HepG2 (cell line): ENCODE data around the gene ANAPC16. TPM values are rescaled to one million over a fixed set of nuclear protein-coding genes. Genes with fewer than 3 reads are reported as not detected.

Experiments
- BCL6 ChIP-seq: IDR thresholded peaks from 2 replicates; pipeline ENCODE4 v1.6.1; 2016; ENCODE audit warnings: missing genetic modification reagents, missing compliant biosample characterization
- BHLHE40 ChIP-seq: IDR thresholded peaks from 2 replicates; pipeline ENCODE4 v1.6.1; 2011; ENCODE audit warnings: low read length, improper control_type of control experiment
- CHCHD3 ChIP-seq: sonication (generic); formaldehyde crosslinking; IDR thresholded peaks from 2 replicates; pipeline ENCODE4 v1.8.0; 2022; ENCODE audit warnings: mild to moderate bottlenecking, missing genetic modification reagents, moderate library complexity
- EZH2 ChIP-seq: conservative IDR thresholded peaks from 2 replicates; pipeline ENCODE4 v1.6.1; 2012; ENCODE audit warnings: mild to moderate bottlenecking, low read depth, low read length, moderate library complexity
- GATAD1 ChIP-seq: IDR thresholded peaks from 2 replicates; pipeline ENCODE4 v1.6.1; 2016; ENCODE audit warnings: missing genetic modification reagents, missing compliant biosample characterization
- JUN ChIP-seq: sonication (generic); formaldehyde crosslinking; IDR thresholded peaks from 2 replicates; pipeline ENCODE4 v1.4.0; 2020; ENCODE audit warnings: mild to moderate bottlenecking, missing genetic modification reagents
- MIER3 ChIP-seq: IDR thresholded peaks from 2 replicates; pipeline ENCODE4 v1.6.1; 2016; ENCODE audit warnings: missing compliant biosample characterization, borderline replicate concordance
- SIX4 ChIP-seq: sonication (generic); formaldehyde crosslinking; IDR thresholded peaks from 2 replicates; pipeline ENCODE4 v1.4.0; 2020; ENCODE audit warnings: missing genetic modification reagents
- SOX6 ChIP-seq, 2 experiments: fragments of 450-650 bp in 1 of 2; sonication (generic) in 1 of 2; formaldehyde crosslinking in 1 of 2; IDR thresholded peaks; 2 replicates each; pipeline versions ENCODE4 v1.4.0 to v1.6.1; 2017 to 2020; ENCODE audit warnings: antibody characterized with exemption in 1 of 2, mild to moderate bottlenecking in 1 of 2, missing genetic modification reagents in 1 of 2
- ZBTB1 ChIP-seq: sonication (generic); formaldehyde crosslinking; IDR thresholded peaks from 2 replicates; pipeline ENCODE4 v1.4.0; 2020; ENCODE audit warnings: missing genetic modification reagents, borderline replicate concordance
- ZFP36L2 ChIP-seq: sonication (generic); formaldehyde crosslinking; IDR thresholded peaks from 2 replicates; pipeline ENCODE4 v1.4.0; 2020; ENCODE audit warnings: missing genetic modification reagents
- ZFYVE20 ChIP-seq: sonication (generic); formaldehyde crosslinking; IDR thresholded peaks from 2 replicates; pipeline ENCODE4 v1.8.0; 2023; ENCODE audit warnings: low read depth, mild to moderate bottlenecking, moderate library complexity, missing genetic modification reagents, borderline replicate concordance
- ZNF607 ChIP-seq: sonication (generic); formaldehyde crosslinking; IDR thresholded peaks from 2 replicates; pipeline ENCODE4 v1.5.1; 2020; ENCODE audit warnings: missing genetic modification reagents, mild to moderate bottlenecking, borderline replicate concordance
- ZZZ3 ChIP-seq: sonication (generic); formaldehyde crosslinking; IDR thresholded peaks from 2 replicates; pipeline ENCODE4 v1.4.0; 2020; ENCODE audit warnings: missing genetic modification reagents, mild to moderate bottlenecking, borderline replicate concordance
- polyA plus RNA-seq, 8 experiments: library from polyadenylated mRNA; depleted of rRNA in 3 of 8; stranded (reverse) in 7 of 8; unstranded in 1 of 8; fragments of >200 nt; fragmentation: Illumina TruSeq in 4 of 8; extraction: Trizol in 4 of 8; gene quantifications; 2 replicates each; pipeline versions ENCODE4 v1.2.1 to v1.2.3, GENCODE V29; 2011 to 2016; ENCODE audit warnings: low read depth in 4 of 8, missing spikeins in 1 of 8, mixed read lengths in 1 of 8; ENCODE audit not compliant: insufficient read depth in 1 of 8
- total RNA-seq, 5 experiments: library from RNA; depleted of rRNA; stranded (reverse); fragments of >200 nt; fragmentation: Illumina TruSeq; extraction: Trizol; gene quantifications; 2 replicates each; pipeline ENCODE4 v1.2.3, GENCODE V29; 2016; ENCODE audit warnings: low read depth in 1 of 5
- TF ChIP-seq, protein P1 (sequence below), 2 experiments: fragments of 450-650 bp in 1 of 2; sonication (generic) in 1 of 2; formaldehyde crosslinking; IDR thresholded peaks; 2 replicates each; pipeline versions ENCODE4 v1.5.0 to v1.8.0; 2020 to 2022; ENCODE audit warnings: mild to moderate bottlenecking in 1 of 2, missing genetic modification reagents in 1 of 2
- TF ChIP-seq, protein P2 (sequence below): sonication (generic); formaldehyde crosslinking; IDR thresholded peaks from 2 replicates; pipeline ENCODE4 v1.5.1; 2020; ENCODE audit warnings: missing genetic modification reagents, mild to moderate bottlenecking, borderline replicate concordance
- TF ChIP-seq, protein P3 (sequence below): sonication (generic); formaldehyde crosslinking; IDR thresholded peaks from 2 replicates; pipeline ENCODE4 v1.4.0; 2020; ENCODE audit warnings: missing genetic modification reagents; ENCODE audit errors: not compliant biosample characterization
- TF ChIP-seq, protein P4 (sequence below): sonication (generic); formaldehyde crosslinking; IDR thresholded peaks from 2 replicates; pipeline ENCODE4 v1.8.0; 2022; ENCODE audit warnings: mild to moderate bottlenecking, missing genetic modification reagents; ENCODE audit not compliant: insufficient replicate concordance
- TF ChIP-seq, protein P5 (sequence below): IDR thresholded peaks from 2 replicates; pipeline ENCODE4 v1.6.1; 2016; ENCODE audit warnings: low read depth, missing genetic modification reagents, missing compliant biosample characterization

The ANAPC16 gene
- total and polyA plus RNA-seq, 2 of the 13 experiments (the other 11 are each of a cell fraction or from before 2014, with no cell fraction given), result 74.8 to 89.4 TPM

DNA sequence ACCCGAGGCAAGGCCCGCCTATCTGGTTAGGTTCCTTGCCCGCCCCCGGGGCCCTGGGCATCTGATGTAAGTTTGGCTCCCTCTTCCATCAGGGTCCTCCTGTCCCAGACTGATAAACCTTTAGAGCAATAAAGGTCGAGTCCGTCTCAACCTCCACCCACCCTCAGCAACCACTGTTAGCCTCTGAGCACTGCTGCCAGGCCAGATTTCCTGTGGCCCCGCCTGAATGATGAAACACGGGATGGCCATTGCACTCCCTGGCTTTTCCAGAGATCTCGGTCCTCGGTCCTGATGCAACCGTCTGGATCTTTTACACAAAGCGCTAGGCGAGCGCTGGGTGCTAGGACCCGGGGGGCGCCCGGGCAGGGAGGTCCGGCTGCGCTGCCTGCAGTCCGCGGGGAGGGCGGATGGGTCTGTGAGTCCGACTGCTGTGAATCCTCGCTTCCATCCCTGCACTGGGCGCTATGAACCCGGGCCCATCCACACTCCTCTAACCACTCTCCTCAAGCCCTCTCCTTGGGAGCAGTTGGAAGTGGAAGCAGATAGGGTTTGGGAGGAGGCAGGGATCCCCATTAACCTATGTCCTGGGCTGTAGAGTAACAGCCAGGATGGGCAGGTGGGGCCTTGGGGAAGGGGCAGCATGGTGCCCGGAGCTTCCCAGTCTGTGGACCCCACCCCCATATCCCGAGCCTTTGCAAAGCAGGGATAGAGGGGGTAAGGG, 57.0 kb downstream of the ANAPC16 start (continued):
- TF ChIP-seq BCL6 (CRISPR knock-in tag), result peak; percentile 75
- no peak for TF ChIP-seq EZH2
- TF ChIP-seq ZFP36L2 (CRISPR knock-in tag), result no peak
- TF ChIP-seq GATAD1 (CRISPR knock-in tag), result 0 out of 2 replicates have a peak, but pooled peaks have one; percentile 42
- no peak for TF ChIP-seq BHLHE40
- TF ChIP-seq, protein P1, sequence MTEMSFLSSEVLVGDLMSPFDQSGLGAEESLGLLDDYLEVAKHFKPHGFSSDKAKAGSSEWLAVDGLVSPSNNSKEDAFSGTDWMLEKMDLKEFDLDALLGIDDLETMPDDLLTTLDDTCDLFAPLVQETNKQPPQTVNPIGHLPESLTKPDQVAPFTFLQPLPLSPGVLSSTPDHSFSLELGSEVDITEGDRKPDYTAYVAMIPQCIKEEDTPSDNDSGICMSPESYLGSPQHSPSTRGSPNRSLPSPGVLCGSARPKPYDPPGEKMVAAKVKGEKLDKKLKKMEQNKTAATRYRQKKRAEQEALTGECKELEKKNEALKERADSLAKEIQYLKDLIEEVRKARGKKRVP (CRISPR knock-in tag; IDR thresholded peaks at IDR 0.05), result peak; percentile 97 to 100
- no peak for TF ChIP-seq ZBTB1
- no peak for TF ChIP-seq ZFYVE20
- TF ChIP-seq, protein P2, sequence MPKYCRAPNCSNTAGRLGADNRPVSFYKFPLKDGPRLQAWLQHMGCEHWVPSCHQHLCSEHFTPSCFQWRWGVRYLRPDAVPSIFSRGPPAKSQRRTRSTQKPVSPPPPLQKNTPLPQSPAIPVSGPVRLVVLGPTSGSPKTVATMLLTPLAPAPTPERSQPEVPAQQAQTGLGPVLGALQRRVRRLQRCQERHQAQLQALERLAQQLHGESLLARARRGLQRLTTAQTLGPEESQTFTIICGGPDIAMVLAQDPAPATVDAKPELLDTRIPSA, result no peak
- TF ChIP-seq SOX6 (IDR thresholded peaks at IDR 0.05), result no peak
- peak; percentile 92 for TF ChIP-seq SOX6 (CRISPR knock-in tag; IDR thresholded peaks at IDR 0.05)
- TF ChIP-seq ZZZ3, result no peak
- TF ChIP-seq CHCHD3 (CRISPR knock-in tag), result no peak
- TF ChIP-seq, protein P3, sequence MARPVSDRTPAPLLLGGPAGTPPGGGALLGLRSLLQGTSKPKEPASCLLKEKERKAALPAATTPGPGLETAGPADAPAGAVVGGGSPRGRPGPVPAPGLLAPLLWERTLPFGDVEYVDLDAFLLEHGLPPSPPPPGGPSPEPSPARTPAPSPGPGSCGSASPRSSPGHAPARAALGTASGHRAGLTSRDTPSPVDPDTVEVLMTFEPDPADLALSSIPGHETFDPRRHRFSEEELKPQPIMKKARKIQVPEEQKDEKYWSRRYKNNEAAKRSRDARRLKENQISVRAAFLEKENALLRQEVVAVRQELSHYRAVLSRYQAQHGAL (CRISPR knock-in tag), result no peak
- TF ChIP-seq ZNF607 (CRISPR knock-in tag), result no peak
- TF ChIP-seq SIX4, result no peak
- TF ChIP-seq, protein P4, sequence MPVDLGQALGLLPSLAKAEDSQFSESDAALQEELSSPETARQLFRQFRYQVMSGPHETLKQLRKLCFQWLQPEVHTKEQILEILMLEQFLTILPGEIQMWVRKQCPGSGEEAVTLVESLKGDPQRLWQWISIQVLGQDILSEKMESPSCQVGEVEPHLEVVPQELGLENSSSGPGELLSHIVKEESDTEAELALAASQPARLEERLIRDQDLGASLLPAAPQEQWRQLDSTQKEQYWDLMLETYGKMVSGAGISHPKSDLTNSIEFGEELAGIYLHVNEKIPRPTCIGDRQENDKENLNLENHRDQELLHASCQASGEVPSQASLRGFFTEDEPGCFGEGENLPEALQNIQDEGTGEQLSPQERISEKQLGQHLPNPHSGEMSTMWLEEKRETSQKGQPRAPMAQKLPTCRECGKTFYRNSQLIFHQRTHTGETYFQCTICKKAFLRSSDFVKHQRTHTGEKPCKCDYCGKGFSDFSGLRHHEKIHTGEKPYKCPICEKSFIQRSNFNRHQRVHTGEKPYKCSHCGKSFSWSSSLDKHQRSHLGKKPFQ, result no peak
- TF ChIP-seq, protein P5, sequence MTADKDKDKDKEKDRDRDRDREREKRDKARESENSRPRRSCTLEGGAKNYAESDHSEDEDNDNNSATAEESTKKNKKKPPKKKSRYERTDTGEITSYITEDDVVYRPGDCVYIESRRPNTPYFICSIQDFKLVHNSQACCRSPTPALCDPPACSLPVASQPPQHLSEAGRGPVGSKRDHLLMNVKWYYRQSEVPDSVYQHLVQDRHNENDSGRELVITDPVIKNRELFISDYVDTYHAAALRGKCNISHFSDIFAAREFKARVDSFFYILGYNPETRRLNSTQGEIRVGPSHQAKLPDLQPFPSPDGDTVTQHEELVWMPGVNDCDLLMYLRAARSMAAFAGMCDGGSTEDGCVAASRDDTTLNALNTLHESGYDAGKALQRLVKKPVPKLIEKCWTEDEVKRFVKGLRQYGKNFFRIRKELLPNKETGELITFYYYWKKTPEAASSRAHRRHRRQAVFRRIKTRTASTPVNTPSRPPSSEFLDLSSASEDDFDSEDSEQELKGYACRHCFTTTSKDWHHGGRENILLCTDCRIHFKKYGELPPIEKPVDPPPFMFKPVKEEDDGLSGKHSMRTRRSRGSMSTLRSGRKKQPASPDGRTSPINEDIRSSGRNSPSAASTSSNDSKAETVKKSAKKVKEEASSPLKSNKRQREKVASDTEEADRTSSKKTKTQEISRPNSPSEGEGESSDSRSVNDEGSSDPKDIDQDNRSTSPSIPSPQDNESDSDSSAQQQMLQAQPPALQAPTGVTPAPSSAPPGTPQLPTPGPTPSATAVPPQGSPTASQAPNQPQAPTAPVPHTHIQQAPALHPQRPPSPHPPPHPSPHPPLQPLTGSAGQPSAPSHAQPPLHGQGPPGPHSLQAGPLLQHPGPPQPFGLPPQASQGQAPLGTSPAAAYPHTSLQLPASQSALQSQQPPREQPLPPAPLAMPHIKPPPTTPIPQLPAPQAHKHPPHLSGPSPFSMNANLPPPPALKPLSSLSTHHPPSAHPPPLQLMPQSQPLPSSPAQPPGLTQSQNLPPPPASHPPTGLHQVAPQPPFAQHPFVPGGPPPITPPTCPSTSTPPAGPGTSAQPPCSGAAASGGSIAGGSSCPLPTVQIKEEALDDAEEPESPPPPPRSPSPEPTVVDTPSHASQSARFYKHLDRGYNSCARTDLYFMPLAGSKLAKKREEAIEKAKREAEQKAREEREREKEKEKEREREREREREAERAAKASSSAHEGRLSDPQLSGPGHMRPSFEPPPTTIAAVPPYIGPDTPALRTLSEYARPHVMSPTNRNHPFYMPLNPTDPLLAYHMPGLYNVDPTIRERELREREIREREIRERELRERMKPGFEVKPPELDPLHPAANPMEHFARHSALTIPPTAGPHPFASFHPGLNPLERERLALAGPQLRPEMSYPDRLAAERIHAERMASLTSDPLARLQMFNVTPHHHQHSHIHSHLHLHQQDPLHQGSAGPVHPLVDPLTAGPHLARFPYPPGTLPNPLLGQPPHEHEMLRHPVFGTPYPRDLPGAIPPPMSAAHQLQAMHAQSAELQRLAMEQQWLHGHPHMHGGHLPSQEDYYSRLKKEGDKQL, result peak; percentile 43; the same call in 1 of the 2 replicates
- peak; percentile 50; the same call in 1 of the 2 replicates for TF ChIP-seq JUN (CRISPR knock-in tag)
- TF ChIP-seq MIER3 (CRISPR knock-in tag), result peak; percentile 79; the same call in 1 of the 2 replicates
